SU-DHL-6 (cell line): ENCODE data around the gene PDZK1.

Source experiments
- EZH2phosphoT487 ChIP-seq: fragments of 200-600 bp; sonication (generic), shearing (Covaris generic); conservative IDR thresholded peaks from 2 replicates; pipeline ENCODE4 v1.6.1; 2018; ENCODE audit warnings: mild to moderate bottlenecking, antibody characterized with exemption, low read length, moderate library complexity, mixed read lengths
- TF ChIP-seq, protein P1 (sequence below): fragments of 200-600 bp; sonication (generic); IDR thresholded peaks from one replicate; pipeline ENCODE4 v1.5.1; 2017; ENCODE audit warnings: antibody characterized with exemption, mild to moderate bottlenecking, low read length, moderate library complexity; ENCODE audit not compliant: insufficient read depth, poor library complexity, severe bottlenecking

DNA sequence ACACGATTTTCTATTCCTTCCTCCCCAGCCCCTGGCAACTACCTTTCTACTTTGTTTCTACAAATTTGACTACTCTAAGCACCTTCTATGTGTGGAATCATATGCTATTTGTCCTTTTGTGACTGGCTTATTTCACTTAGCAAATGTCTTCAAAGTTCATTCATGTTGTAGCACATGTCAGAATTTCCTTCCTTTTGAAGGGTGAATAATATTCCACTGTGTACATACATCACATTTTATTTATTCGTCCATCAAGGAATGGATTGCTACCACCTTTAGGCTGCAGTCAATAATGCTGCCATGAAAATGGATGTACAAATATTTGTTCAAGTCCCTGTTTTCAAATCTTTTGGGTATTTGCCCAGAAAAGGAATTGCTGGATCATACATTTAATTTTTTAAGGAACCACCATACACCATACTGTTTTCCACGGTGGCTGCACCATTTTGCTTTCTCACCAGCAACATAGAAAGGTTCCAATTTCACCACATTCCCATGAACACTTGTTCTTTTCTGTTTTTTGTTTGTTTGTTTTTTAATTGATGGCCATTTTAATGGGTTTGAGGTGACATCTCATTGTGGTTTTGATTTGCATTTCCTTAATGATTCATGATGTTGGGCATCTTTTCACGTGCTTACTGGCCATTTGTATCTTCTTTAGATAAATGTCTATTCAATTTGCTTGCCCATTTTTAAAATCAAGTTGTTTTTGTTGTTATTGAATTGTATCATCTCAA is 3.3 kb upstream of the PDZK1 start:
- TF ChIP-seq, protein P1, sequence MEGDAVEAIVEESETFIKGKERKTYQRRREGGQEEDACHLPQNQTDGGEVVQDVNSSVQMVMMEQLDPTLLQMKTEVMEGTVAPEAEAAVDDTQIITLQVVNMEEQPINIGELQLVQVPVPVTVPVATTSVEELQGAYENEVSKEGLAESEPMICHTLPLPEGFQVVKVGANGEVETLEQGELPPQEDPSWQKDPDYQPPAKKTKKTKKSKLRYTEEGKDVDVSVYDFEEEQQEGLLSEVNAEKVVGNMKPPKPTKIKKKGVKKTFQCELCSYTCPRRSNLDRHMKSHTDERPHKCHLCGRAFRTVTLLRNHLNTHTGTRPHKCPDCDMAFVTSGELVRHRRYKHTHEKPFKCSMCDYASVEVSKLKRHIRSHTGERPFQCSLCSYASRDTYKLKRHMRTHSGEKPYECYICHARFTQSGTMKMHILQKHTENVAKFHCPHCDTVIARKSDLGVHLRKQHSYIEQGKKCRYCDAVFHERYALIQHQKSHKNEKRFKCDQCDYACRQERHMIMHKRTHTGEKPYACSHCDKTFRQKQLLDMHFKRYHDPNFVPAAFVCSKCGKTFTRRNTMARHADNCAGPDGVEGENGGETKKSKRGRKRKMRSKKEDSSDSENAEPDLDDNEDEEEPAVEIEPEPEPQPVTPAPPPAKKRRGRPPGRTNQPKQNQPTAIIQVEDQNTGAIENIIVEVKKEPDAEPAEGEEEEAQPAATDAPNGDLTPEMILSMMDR: no peak
- TF ChIP-seq EZH2phosphoT487: no peak
